GM12891 (cell line): ENCODE data around the gene RIMBP2.

Source experiments
- PAX5 ChIP-seq: IDR thresholded peaks from 2 replicates; pipeline ENCODE4 v1.6.1; 2011; ENCODE audit warnings: low read length, moderate library complexity, mild to moderate bottlenecking; ENCODE audit not compliant: insufficient read depth, severe bottlenecking
- POLR2A ChIP-seq: IDR thresholded peaks from 2 replicates; pipeline ENCODE4 v1.6.1; 2011; ENCODE audit warnings: low read depth, low read length, control low read depth
- POLR2AphosphoS5 ChIP-seq: IDR thresholded peaks from 2 replicates; pipeline ENCODE4 v1.6.1; 2011; ENCODE audit warnings: low read depth, low read length, control low read depth
- SPI1 ChIP-seq: IDR thresholded peaks from 2 replicates; pipeline ENCODE4 v1.6.1; 2011; ENCODE audit warnings: low read depth, low read length, control low read depth
- TAF1 ChIP-seq: IDR thresholded peaks from 2 replicates; pipeline ENCODE4 v1.6.1; 2011; ENCODE audit warnings: low read depth, low read length, control low read depth

DNA sequence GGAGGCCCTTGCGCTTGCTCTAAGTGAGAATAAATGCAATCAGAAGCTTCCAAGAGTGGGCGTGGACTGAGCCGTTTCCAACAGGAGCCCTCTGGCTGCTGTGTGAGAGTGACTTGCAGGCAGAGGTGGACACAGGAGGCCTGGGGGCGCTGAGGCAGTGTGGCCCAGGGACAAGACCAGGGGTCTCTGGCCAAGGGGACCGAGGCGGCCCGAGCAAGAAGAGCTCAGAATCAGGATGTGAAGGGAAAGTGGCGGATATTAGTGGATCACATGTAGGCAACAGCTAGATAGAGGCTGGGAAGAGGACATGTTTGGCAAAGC, 8.6 kb downstream of the RIMBP2 start:
- TF ChIP-seq POLR2A = no peak
- no peak for TF ChIP-seq POLR2AphosphoS5
- no peak for TF ChIP-seq SPI1
- no peak for TF ChIP-seq PAX5
- no peak for TF ChIP-seq TAF1
